Activated CD4-positive, CD25-positive, alpha-beta regulatory T cell treated with anti-CD3 and anti-CD28 coated beads, Interleukin-2, amount 50 U/mL, for 24 hours (primary cell): Measurements from ENCODE around the gene CCDC88A.
"Not testable (repeated sequence)": the region's sequence is repeated elsewhere in the genome, so short reads cannot be mapped to it uniquely, and the experiment has no call there.

Experiments
- ATAC-seq, 2 donors: fragments of 150-1000 bp; cut with Tn5 transposase; one replicate each; pipeline ENCODE4 v1.10.0; 2021; ENCODE audit warnings: mild to moderate bottlenecking in 1 of 2, moderate library complexity in 1 of 2

The CCDC88A gene

GRCh38 chr2:55419679-55420438, at the start of gene CCDC88A:
TSS of gene CCDC88A (minus strand) at chr2:55419856. CDS start at chr2:55419079, 777 bp downstream.
- peak; percentile 83 to 86 for ATAC-seq

GRCh38 chr2:55461679-55462078, 42.0 kb upstream of the CCDC88A start:
- no peak for ATAC-seq

GRCh38 chr2:55460562-55460961, 40.9 kb upstream of the CCDC88A start:
- no peak for ATAC-seq

- ATAC-seq = no peak
Measured at GRCh38 chr2:55459714-55460274, 40.1 kb upstream of the CCDC88A start.

- no peak for ATAC-seq
Measured at GRCh38 chr2:55459279-55459678, 39.6 kb upstream of the CCDC88A start.

- ATAC-seq = no peak
Measured at GRCh38 chr2:55454121-55454520, 34.5 kb upstream of the CCDC88A start.

- no peak for ATAC-seq
Measured at GRCh38 chr2:55452879-55453278, 33.2 kb upstream of the CCDC88A start.

- no peak for ATAC-seq
Measured at GRCh38 chr2:55451699-55452098, 32.0 kb upstream of the CCDC88A start.

GRCh38 chr2:55450014-55450413, 30.4 kb upstream of the CCDC88A start:
- ATAC-seq = not testable (repeated sequence)

GRCh38 chr2:55442045-55442760, 22.5 kb upstream of the CCDC88A start:
- not testable (repeated sequence) for ATAC-seq

- ATAC-seq = no peak
Measured at GRCh38 chr2:55441280-55441892, 21.7 kb upstream of the CCDC88A start.

- ATAC-seq = no peak
Measured at GRCh38 chr2:55439101-55439397, 19.4 kb upstream of the CCDC88A start.

- no peak for ATAC-seq
Measured at GRCh38 chr2:55438391-55439100, 18.9 kb upstream of the CCDC88A start.

- no peak for ATAC-seq
Measured at GRCh38 chr2:55437515-55438390, 18.1 kb upstream of the CCDC88A start.

- ATAC-seq = peak; percentile 43 to 53
Measured at GRCh38 chr2:55431982-55432627, 12.4 kb upstream of the CCDC88A start.

GRCh38 chr2:55430211-55430975, 10.7 kb upstream of the CCDC88A start:
- ATAC-seq = no peak

- ATAC-seq = no peak
Measured at GRCh38 chr2:55428258-55428657, 8.6 kb upstream of the CCDC88A start.

GRCh38 chr2:55425431-55425831, 5.8 kb upstream of the CCDC88A start:
- no peak for ATAC-seq

GRCh38 chr2:55422876-55423665, 3.4 kb upstream of the CCDC88A start:
- ATAC-seq = no peak

- no peak for ATAC-seq
Measured at GRCh38 chr2:55421326-55421725, 1.7 kb upstream of the CCDC88A start.
